GM12892 (cell line): ENCODE data around the gene TFF2.

Experiments used
- DNase-seq: peaks from one replicate; pipeline ENCODE4 v3.0.0; 2011; ENCODE audit not compliant: insufficient read length
- FAIRE-seq: peaks from 2 replicates; lab custom pipeline; 2011; peaks lifted over from hg19 to GRCh38; lab: Jason Lieb, UNC
- POLR2A ChIP-seq: IDR thresholded peaks from 2 replicates; pipeline ENCODE4 v1.6.1; 2011; ENCODE audit warnings: low read depth, low read length, control low read depth
- POLR2AphosphoS5 ChIP-seq: IDR thresholded peaks from 2 replicates; pipeline ENCODE4 v1.6.1; 2011; ENCODE audit warnings: low read depth, low read length, control low read depth
- TAF1 ChIP-seq: IDR thresholded peaks from 2 replicates; pipeline ENCODE4 v1.6.1; 2011; ENCODE audit warnings: low read depth, mild to moderate bottlenecking, control low read depth, low read length, borderline replicate concordance

The TFF2 gene

DNA sequence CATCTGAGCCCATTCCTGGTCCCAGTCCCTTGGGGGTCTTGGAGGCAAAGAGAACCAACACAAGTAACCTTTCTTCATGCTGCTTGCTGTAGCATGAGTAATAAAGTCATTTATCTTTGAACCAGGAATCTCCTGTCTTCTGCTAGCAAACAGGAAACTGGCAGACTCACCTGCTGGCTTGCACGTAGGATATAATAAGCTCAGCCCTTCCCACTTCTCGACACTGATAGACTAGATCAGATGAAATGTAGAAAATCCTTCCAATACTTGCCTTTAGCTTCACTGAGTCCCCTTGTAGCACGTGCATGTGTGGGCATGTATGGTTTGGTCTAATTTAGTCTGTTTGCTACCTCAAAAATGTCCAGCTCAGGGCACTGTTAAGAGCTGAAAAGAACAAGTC, 6.5 kb upstream of the TFF2 start:
- no peak for TF ChIP-seq TAF1
- no peak for TF ChIP-seq POLR2A
- TF ChIP-seq POLR2AphosphoS5, result no peak
- DNase-seq (no peak), FAIRE-seq (no peak)

DNA sequence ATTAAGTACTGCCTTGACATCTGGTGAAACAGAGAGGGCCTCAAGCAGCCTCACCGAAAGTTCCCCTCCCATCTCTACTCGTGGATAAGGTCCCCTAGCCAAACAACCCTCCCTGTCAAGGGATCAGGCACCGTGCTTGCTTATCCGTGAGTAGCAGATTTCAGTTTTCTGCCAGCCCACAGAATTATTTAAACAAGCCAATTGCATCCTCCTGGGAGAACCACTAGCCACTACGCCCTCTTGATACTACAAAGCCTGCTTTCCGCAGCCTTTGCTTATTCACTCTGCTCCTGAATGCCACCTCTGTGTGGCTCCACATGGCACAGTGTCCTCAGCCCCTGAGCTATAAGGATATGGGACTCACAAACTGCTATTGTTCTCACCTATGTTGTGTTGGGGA, 5.9 kb upstream of the TFF2 start:
- DNase-seq (no peak), FAIRE-seq (no peak)
- TF ChIP-seq POLR2A, result no peak
- TF ChIP-seq TAF1, result no peak
- no peak for TF ChIP-seq POLR2AphosphoS5

DNA sequence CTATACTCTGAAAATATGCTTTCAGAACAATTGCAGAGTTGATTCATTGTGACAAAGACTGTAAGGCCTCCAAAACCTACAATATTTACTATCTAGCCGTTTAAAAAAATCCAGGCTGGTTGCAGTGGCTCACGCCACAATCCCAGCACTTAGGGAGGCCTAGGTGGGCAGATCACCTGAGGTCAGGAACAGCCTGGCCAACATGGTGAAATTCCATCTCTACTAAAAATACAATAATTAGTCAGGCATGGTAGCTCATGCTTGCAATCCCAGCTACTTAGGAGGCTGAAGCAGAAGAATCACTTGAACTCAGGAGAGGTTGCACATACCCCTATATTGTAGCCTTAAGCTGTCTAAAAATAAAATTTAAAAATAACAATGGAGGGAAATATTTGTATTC, 5.3 kb upstream of the TFF2 start:
- DNase-seq, result no peak
- no peak for FAIRE-seq
- TF ChIP-seq POLR2AphosphoS5 (no peak), TAF1 (no peak), POLR2A (no peak)

DNA sequence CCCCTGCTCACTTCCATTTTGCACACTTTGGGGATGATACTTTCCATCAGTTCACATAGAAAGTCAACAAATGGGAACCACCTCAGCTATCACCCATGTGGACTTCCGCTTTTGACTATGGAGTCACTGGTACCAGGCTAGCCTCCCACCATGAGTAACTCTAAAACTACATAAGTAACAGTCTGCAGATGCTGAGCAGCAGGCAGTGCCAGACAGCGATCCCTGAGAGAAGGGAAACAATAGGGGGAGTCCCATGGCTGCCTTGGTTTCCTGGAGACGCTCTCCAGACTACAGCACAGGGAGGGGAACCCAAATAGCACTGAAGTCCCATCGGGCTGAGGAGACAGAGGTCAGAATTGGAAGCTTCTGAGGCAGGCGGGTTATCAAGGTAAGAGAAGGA, 2.8 kb upstream of the TFF2 start:
- no peak for TF ChIP-seq POLR2A
- TF ChIP-seq TAF1, result no peak
- TF ChIP-seq POLR2AphosphoS5, result no peak
- DNase-seq (no peak), FAIRE-seq (no peak)

DNA sequence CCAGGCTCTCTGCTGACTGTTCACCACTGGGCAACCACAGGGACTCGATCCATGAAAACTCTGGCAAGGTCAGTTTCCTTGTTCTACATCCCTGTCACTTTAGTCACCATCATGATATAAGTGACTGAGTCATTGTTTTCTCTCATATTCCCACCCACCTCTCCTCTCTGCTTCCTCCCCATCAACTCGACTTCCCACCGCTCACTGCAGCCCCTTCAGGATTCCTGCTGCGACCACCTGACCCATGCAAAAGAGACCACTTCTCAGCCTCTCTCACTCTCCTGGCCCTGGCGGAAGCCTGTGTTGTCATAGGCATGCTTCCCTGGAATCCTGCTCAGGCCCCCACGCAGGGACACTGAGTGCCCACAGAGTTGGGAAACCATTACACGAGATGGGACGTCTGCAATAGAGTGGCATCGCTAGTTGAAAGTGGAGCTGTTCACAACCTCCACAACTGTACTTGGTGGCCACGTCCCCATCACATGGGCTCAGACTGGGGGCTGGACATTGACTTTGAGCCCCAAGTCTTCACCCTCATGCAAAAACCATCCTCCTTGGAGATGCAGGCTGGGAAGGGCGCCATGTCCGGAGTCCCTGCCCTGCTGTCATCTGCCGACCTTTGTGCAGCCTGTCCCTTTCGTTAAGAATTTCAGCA, 1.8 kb upstream of the TFF2 start:
- FAIRE-seq (no peak), DNase-seq (no peak)
- TF ChIP-seq TAF1 (no peak), POLR2AphosphoS5 (no peak), POLR2A (no peak)

DNA sequence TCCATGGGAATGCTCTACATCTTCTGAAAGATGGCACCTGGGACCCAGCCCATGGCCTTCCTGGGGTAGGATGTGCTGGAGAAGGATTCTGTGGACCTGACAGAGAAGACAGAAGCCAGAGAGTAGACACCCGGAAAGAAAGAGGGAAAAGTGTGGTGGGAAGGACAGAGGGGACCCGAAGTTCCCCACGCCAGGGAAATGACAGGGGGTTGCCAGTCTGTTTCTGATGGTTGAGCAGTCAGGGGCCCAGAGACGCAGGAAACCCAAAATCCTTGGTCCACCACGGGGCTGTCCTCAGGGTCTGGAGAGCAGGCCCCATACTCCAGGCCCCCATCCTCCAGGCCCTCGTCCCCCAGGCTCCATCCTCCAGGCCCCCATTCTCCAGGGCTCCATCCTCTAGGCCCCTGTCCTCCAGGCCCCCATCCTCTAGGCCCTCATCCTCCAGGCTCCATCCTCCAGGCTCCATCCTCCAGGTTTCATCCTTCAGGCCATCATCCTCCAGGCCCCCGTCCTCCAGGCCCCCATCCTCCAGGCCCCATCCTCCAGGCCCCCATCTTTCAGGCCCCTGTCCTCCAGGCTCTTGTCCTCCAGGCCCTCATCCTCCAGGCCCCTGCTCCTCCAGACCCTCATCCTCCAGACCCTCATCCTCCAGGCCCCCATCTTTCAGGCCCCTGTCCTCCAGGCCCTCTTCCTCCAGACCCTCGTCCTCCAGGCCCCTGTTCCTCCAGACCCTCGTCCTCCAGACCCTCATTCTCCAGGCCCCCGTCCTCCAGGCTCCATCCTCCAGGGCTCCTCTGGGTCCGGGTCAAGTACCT, 1.0 kb upstream of the TFF2 start:
- FAIRE-seq (no peak), DNase-seq (no peak)
- TF ChIP-seq POLR2AphosphoS5, result no peak
- no peak for TF ChIP-seq TAF1
- no peak for TF ChIP-seq POLR2A

DNA sequence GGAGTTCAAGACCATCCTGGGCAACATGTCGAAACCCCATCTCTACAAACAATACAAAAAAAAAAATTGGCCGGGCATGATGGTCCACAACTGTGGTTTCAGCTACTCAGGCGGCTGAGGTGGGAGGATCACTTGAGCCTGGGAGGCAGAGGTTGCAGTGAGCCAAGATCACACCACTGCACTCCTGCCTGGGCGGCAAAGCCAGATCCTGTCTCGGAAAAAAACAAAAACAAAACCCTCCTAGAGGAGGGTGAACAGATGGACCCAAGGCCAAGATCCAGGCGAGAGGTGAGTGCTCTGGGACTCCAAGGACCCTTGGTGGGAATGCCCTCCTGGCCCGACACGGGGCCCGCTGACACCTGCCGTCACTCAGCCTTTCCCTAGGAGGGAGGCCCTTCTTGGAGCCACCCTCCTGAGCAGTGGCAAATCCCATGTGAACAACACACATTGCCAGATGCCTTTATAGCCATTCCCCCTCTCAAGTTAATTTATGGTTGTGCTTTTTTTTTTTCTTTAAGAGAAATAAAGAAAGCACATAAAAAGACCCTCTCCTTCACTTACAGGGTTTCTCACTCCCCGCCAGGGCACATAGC, 380 bp downstream of the TFF2 start:
- no peak for FAIRE-seq
- no peak for TF ChIP-seq POLR2A
- no peak for TF ChIP-seq TAF1
- TF ChIP-seq POLR2AphosphoS5, result no peak
- DNase-seq, result no peak

DNA sequence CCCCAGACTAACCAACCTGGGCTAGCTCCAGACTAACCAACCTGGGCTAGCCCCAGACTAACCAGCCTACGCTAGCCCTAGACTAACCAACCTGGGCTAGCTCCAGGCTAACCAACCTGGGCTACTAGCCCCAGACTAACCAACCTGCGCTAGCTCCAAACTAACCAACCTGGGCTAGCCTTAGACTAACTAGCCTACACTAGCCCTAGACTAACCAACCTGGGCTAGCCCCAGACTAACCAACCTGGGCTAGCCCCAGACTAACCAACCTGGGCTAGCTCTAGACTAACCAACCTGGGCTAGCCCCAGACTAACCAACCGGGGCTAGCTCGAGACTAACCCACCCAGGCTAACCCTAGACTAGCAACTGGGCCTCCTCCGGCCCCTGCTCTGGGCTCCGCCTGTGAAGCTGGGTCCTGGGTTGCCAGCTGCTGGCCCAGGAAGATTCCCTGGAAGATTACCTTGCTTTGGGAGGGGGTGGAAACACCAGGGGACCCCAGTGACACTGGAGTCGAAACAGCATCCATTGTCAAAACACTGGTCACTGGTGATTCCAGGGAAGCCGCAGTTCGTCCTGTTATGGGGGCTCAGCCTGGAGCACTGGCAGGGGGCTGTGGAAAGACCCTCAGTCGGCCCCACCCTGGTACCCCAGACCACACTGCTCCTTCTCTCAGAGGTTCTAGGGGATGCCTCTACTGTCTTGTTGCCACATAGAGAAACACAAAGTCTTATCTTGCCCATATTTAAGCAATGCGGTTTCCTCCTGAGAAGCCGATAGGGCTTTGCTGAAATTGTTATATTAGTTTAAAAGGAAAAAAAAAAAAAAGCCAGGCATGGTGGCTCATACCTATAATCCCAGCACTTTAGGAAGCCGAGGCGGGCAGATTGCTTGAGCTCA, 1.1 kb downstream of the TFF2 start:
- TF ChIP-seq TAF1, result no peak
- TF ChIP-seq POLR2AphosphoS5, result no peak
- TF ChIP-seq POLR2A, result no peak
- FAIRE-seq (no peak), DNase-seq (no peak)

DNA sequence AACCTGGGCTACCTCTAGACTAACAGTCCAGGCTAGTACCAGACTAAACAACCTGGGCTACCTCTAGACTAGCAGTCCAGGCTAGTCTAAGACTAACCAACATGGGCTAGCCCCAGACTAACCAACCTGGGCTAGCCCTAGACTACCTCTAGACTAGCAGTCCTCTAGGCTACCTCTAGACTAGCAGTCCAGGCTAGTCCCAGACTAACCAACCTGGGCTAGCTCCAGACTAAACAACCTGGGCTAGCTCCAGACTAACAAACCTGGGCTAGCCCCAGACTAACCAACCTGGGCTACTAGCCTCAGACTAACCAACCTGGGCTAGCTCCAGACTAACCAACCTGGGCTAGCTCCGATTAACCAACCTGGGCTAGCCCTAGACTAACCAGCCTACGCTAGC, 2.0 kb downstream of the TFF2 start:
- DNase-seq (no peak), FAIRE-seq (no peak)
- no peak for TF ChIP-seq POLR2A
- no peak for TF ChIP-seq POLR2AphosphoS5
- no peak for TF ChIP-seq TAF1

DNA sequence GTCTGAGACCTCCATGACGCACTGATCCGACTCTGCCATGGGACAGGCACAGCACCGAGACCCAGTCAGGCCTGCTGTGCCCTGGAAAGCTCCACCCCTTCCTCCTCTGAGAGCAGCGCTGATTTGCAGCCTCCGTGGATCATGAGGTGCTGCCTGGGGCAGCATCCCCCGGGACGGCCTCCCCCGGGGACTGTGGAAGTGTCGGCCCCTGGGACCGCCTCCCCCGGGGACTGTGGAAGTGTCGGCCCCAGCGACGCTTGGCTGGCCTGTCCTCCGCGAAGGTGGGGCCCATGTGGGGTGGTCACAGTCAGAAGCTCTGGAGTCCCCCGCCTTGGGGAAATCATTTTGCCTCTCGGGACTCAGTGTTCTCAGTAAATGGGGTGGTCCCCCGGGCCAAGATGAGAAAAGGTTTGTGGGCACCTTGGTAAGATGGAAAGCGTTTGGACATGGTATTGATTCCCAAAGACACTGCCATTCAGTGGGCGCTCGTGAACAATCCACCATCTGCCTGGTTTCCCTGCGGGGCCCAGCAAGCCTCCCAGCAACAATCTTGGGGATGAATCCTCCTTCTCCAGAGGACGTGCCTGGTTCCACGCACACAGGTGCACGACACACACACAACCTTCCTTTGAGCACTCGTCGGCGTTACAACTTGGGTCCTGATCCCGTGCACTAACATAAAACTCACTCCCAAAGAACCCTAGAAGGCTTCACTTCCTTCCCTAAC, 3.0 kb downstream of the TFF2 start:
- TF ChIP-seq POLR2A (no peak), POLR2AphosphoS5 (no peak)
- no peak for DNase-seq
- FAIRE-seq, result no peak
